ENCODE results near the gene FUT7. TPM values are rescaled to one million over a fixed set of nuclear protein-coding genes. Genes with fewer than 3 reads are reported as not detected.

Gene FUT7
- total RNA-seq, 4 donors from 2014 or later, result not detected

DNA sequence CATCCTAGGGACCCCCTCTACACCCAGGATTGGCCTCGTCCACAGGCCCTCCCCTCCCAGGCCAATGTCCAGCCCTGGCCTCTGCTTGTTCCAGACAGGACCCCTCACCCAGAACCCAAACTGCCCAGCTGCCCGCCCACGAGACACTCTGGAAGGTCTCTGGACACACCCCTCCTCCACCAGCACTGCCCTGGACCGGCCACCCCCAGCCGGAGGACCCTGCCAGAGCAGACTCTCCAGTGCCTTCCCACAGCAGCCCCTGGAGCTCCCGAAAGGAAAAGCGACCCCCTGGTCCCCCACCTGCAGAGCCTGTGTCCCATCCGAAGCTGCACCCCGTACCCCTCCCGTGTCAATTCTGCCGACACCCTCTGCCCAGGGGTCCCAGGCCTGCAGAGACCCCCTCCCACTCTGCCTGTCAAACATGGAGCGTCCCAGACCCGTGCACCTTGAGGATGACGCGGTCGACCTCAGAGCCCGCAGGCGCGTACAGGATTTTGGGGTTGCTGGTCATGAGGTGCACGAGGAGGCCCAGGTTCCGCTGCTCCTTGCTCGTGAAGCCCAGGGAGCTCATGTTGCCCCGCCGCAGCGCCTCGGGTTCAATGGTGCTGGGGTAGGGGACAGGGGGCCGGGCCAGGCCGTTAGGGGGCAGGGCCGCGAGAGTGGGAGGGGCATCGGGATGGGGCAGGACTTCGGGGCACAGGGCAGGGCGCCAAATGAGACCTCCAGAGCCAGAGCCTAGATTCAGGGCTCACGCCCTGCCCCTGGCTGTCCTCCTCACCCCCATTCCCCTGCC, 11.8 kb downstream of the FUT7 start:
- WGBS, 2 donors, result 94 to 95% methylated on average over 9 to 17 of the region's 34 CpGs

DNA sequence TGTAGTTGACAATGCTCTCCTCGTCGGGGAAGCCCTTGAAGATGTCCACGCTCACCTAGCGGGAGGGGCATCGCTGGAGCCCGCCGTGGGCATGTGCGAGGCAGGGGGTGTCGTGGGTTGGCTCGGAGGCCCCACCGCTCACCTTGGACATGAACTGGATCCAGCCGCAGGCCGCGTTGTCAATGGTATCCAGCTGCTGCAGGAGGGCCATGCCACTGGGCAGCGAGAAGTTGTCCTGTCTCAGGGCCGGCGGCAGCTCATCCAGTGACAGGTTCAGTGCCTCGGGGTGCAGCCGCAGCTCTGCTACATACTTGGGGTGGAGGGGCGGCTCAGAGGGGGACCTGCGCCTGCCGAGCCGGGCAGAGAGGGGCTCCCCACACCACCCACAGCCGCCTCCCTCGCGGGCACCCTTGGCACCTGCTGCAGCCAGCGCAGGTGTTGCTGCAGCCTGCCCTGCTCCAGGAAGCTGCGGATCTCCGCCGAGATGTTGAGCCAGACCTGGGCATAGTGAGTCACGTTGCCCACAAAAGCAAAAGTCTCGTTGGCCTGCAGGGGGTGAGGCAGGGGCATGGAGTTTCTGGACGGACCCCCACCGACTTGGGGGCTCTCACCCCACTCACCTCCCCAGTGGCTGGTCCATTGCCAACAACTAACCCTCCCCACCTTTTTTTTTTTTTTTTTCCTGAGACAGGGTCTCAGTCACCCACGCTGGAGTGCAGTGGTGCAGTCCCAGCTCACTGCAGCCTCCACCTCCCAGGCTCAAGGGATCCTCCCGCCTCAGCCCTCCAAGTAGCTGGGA, 12.9 kb downstream of the FUT7 start:
- H3K9me3 ChIP-seq, result no peaks in the 10 kb centered on the region
- TF ChIP-seq CTCF (IDR thresholded peaks at IDR 0.05) (no peak), POLR2A (IDR thresholded peaks at IDR 0.05) (no peak)
- 93 to 94% methylated on average over 11 to 23 of the region's 36 CpGs for WGBS, 2 donors
- no peaks in the 10 kb centered on the region for H3K27me3 ChIP-seq
- intact Hi-C loops (cut with DNase I), result no loop called here
- no peaks in the 10 kb centered on the region for H3K4me1 ChIP-seq
- peaks cover 34 to 35% of the 10 kb centered on the region in 2 donors for H3K36me3 ChIP-seq
- DNase-seq, result no peak
- H3K4me3 ChIP-seq (replicated peaks in 1 of 3), result no peak overlapping the region
- no peak overlapping the region for H3K27ac ChIP-seq

More for the DNA sequence above, 11.8 kb downstream of the FUT7 start:
- no peaks in the 10 kb centered on the region for H3K27me3 ChIP-seq
- H3K27ac ChIP-seq, result no peak overlapping the region
- no peaks in the 10 kb centered on the region for H3K4me1 ChIP-seq
- TF ChIP-seq POLR2A (IDR thresholded peaks at IDR 0.05) (no peak), CTCF (IDR thresholded peaks at IDR 0.05) (no peak)
- H3K36me3 ChIP-seq, result peaks cover 26% of the 10 kb centered on the region in 2 donors
- no peak overlapping the region for H3K4me3 ChIP-seq (replicated peaks in 1 of 3)
- no peaks in the 10 kb centered on the region for H3K9me3 ChIP-seq
- no peak for DNase-seq
- intact Hi-C loops (cut with DNase I), result no loop called here

DNA sequence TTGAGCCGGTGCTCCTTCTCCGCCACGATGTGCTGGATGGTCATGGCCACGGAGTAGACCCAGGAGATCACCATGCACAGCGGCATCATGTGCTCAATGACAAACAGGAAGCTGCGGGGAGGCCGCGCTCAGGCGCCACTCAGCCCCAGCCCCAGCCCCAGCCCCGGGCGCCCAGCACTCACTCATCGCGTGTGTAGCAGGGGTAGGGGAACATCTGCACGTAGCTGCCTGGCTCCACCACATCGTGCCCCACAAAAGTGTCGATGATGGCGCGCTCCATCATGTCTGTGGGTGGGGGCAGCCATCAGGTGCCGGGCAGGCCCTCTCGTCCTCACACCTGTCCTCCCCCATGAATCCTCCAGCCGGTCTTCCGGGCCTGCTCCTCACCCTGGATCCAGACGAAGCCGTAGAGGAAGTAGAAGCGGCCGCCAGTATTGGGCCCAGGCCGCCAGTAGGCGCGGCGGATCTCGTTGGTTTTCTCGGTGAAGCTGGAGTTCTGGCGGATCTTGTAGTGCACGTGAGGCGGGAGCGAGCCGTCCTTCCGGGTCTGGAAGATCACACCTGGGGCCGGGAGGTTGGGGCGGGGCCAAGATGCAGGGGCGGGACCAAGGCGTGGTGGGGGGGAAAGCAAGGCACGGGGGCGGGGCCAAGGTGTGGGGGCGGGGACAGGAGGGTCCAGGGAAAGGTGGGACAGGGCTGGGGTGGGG, 13.9 kb downstream of the FUT7 start:
- Histone ChIP-seq H3K4me1 (no peaks in the 10 kb centered on the region), H3K36me3 (peaks cover 34 to 35% of the 10 kb centered on the region in 2 donors), H3K27me3 (no peaks in the 10 kb centered on the region), H3K4me3 (replicated peaks in 1 of 3) (no peak overlapping the region), H3K27ac (no peak overlapping the region), H3K9me3 (no peaks in the 10 kb centered on the region)
- TF ChIP-seq CTCF (IDR thresholded peaks at IDR 0.05) (no peak), POLR2A (IDR thresholded peaks at IDR 0.05) (no peak)
- intact Hi-C loops (cut with DNase I), result no loop called here
- WGBS, 2 donors, result 94% methylated on average over 12 to 26 of the region's 45 CpGs
- no peak for DNase-seq

DNA sequence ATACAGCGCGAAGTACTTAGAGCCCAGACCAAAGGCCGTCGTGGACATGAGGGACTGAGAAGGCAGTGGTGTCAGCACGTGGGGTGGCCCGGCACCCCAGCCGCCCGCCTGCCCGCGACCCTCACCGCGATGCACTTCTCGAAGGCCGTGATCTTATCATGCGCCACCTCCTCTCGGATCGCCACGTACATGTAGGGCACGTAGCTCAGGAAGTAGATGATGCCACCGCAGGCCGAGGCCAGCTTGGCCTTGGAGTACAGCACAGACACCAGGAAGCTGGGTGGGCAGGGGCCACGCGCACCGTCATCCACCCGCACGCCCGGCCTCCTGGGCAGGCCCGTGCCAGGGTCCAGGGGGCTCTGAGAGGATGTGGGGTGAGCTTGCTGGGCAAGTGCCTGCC, 14.8 kb downstream of the FUT7 start:
- TF ChIP-seq CTCF (IDR thresholded peaks at IDR 0.05) (no peak), POLR2A (IDR thresholded peaks at IDR 0.05) (no peak)
- intact Hi-C loops (cut with DNase I), result no loop called here
- H3K9me3 ChIP-seq, result no peaks in the 10 kb centered on the region
- H3K27ac ChIP-seq, result no peak overlapping the region
- peaks cover 35% of the 10 kb centered on the region in 2 donors for H3K36me3 ChIP-seq
- H3K4me3 ChIP-seq (replicated peaks in 1 of 3), result no peak overlapping the region
- H3K27me3 ChIP-seq, result no peaks in the 10 kb centered on the region
- DNase-seq, result no peak
- no peaks in the 10 kb centered on the region for H3K4me1 ChIP-seq
- 96 to 100% methylated on average over 4 to 13 of the region's 28 CpGs for WGBS, 2 donors

Measured in thyroid gland (tissue), 4 donors.